Measurements from ENCODE around the gene TRAIP. TPM values are rescaled to one million over a fixed set of nuclear protein-coding genes. Genes with fewer than 3 reads are reported as not detected.

TRAIP gene
- total RNA-seq, 4 donors from 2014 or later: 0.82 to 2.2 (median 2.0) TPM

DNA sequence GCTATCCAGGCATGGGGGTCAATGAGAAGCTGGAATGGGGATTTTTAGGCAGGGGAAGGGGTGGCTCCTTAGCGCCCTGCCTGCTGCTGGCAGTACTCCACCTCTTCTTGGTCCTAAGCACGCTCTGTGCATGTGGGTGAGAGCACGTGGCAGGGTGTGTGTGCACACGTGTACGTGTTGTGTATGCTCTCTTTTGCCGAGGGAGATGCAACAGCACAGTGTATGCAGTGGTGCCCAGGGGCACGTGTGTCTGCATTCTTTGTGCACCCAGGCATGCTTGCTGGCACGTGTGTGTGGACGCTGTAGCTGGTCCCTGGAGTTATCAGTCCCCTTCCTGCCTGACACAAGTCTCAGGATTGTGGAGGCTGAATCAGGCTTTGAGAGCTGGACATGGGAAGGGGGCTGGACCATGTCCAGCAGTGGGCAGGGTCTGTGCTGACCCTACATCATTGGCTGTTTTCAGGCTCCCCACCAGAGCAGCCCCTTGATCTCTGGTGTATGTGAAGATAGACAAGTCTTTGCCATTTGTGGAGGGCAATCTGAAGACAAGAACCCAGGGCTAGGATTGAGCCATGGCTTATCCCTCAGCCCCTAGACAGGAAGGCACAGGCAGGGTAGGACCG lies 15.3 kb upstream of the TRAIP start:
- TF ChIP-seq, protein P1, sequence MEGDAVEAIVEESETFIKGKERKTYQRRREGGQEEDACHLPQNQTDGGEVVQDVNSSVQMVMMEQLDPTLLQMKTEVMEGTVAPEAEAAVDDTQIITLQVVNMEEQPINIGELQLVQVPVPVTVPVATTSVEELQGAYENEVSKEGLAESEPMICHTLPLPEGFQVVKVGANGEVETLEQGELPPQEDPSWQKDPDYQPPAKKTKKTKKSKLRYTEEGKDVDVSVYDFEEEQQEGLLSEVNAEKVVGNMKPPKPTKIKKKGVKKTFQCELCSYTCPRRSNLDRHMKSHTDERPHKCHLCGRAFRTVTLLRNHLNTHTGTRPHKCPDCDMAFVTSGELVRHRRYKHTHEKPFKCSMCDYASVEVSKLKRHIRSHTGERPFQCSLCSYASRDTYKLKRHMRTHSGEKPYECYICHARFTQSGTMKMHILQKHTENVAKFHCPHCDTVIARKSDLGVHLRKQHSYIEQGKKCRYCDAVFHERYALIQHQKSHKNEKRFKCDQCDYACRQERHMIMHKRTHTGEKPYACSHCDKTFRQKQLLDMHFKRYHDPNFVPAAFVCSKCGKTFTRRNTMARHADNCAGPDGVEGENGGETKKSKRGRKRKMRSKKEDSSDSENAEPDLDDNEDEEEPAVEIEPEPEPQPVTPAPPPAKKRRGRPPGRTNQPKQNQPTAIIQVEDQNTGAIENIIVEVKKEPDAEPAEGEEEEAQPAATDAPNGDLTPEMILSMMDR (IDR thresholded peaks at IDR 0.05; ENCODE audit: low read depth): no peak

DNA sequence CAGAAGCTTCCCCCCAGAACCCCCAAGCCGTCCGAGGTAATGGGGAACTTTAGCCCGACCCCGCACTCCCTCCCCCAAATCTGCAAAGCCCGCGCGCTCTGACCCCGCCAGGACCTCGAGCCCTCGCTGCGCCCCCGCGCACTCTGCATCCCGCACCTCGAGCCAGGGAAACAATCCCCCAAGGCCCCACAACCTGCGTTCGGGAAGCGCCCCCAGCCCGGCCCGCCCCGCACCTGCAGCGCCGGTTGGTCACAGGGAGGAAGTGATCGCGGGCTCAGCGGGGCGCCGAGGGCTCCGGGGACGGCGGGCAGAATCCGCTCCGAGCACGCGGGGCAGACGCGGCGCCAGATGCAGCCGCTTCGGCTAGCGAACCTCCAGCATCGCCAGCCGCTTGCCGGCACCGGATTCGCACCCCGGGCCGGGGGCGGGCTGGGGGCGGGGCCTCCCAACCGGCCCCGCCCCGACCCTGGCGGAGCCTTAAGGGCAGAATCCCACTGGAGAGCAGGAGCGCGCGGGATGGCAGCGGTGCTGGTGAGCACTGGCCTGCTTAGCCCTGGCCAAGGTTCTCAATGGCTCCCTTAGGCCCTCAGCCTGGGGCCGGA lies 13.3 kb upstream of the TRAIP start, which contains the start of gene CAMKV:
Gene CAMKV (minus strand): TSS at position 382 of the 602 bp plus-strand sequence. CDS start 7,518 bp downstream, outside the sequence.
- TF ChIP-seq, protein P1 (IDR thresholded peaks at IDR 0.05; ENCODE audit: low read depth): no peak

DNA sequence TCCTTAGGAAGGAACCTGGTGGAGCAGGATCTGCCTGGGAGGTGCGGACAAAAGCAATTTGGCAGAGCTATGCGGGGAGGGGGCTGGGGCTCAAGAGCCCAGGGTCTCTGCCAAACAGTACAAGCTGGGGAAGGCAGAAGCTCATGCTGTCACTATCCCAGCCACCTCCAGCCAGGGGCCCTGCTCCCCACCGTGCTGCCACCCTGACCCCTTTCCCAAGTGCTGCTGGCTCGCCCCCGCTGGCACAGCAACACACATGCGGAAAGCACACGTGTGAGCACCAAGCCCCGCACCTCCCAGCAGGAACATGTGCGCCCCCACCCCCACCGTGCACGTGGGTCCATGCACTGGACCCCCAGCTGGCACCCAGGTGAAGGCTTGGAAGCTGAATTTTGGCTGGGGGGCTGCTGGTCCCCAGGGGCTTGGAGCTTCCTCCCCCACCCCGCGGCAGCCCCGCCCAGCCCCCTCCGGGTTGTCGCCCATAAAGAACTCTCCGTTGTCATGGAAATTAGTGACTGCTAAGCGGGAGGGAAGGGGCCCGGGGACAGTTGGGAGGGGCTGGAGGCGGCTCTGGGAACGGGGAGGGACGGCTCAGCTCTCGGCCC lies 12.6 kb upstream of the TRAIP start:
- TF ChIP-seq, protein P1 (IDR thresholded peaks at IDR 0.05; ENCODE audit: low read depth): no peak

DNA sequence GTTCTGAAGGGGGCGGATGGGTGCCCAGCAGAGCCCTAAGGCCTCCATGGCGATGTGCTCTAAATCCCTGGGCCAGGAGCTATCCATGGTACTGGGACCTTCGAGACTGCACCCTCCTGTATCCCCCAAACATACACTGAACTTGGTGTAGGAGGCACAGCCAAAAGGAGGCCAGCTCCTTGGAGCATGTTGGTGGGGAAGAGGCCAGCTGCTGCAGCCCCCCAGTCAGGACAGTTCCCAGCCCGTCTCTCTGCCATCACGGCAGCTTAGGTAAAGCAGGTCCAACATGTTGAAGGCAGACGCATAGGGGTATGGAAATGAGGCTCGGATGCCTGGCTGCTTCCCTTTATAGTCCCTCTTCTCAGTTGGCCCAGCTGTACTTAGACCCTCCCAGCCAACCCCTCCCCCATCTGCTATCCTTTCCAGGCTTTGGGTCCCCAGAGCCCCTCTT lies 11.5 kb upstream of the TRAIP start:
- TF ChIP-seq, protein P1 (IDR thresholded peaks at IDR 0.05; ENCODE audit: low read depth): no peak

DNA sequence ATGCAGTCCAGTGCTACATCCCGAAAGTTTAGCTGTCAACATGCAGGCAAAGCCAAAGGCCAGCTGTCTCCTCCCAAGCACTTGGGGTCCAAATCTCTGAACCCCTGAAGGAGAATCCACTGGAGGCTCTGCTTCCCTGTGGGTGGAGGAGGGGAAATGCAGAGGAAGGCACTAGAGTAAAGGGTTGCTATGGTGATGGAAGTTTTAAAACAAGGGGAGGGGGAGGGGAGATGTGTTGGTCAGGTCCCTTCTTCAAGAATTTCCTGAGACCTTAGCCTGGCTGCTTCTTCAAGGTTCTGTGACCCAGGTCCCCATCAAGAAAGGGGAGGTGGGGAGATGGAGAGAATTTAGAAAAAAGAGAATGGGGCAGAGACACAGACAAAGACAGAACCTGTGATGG lies 11.0 kb upstream of the TRAIP start:
- TF ChIP-seq, protein P1 (IDR thresholded peaks at IDR 0.05; ENCODE audit: low read depth): no peak

DNA sequence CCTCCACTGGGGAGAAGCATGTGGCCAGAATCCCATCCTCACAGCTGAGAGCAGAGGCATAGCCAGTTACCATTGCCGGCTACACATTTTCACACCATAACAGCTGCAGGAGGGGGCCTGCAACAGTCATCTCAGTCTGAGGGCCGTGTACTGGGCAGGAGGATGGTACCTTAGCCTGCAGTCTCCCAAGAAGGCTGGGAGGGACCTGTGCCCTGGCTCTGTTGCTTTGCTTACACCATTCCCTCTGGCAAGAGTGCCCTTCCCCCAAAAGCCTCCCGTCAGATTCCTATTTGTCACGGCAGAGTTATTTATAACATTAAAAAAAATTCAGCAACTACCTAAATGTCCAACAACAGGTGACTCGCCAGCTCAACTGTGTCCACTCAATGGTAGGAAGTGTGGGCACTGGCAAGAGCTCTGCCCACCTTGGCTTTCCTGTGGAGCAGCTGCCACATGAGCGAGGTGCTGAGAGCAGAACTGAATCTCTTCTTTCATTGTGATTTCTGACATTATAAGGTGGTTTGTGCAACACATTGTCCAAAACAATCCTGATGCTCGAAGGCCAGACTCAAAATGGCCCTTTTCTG lies 8.9 kb upstream of the TRAIP start:
- TF ChIP-seq, protein P1 (IDR thresholded peaks at IDR 0.05; ENCODE audit: low read depth): no peak

DNA sequence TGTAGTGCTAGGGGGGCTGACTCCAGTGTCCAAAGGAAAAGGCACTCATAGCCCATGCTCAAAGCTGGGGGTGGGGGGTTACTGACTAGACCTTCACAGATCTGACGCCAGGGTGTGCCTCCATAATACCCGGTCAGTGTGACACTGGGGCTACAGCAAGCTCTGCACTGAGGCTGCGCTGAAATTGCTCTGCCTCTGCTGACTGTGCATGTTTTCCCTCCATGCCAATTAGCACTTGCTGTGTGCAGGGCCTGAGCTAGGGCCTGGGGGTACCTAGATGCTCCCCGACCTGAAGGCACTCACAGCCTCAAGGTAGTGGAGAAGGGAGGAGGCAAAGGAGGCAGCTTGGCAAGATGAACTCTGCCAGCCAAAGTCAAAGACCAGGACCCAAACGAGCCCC lies 8.1 kb upstream of the TRAIP start:
- TF ChIP-seq, protein P1 (IDR thresholded peaks at IDR 0.05; ENCODE audit: low read depth): no peak
